ENCODE results near the gene RNASEH2C.

Gene RNASEH2C

DNA sequence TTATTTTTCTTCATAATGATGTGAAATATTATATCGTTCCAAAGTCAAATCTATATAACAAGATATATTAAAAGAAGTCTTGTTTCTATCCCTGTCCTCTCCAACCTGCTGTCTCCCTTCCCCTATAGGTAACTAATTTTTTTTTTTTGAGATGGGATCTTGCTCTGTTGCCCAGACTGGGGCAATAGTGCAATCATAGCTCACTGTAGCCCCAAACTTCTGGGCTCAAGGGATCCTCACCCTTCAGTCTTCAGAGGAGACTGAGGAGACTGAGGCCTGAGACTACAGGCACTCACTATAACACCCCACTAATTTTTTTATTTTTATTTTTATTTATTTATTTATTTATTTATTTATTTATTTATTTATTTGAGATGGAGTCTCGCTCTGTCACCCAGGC is 47.6 kb downstream of the RNASEH2C start:
- no peak for DNase-seq (ENCODE audit: extremely low read depth, insufficient read length)
- Histone ChIP-seq H3K4me3 (replicated peaks; ENCODE audit: low read depth, low read length) (no peak overlapping the region), H3K27me3 (replicated peaks; ENCODE audit: control insufficient read depth, insufficient read depth, low read length) (no peaks in the 10 kb centered on the region), H3K36me3 (ENCODE audit: control insufficient read depth, insufficient read depth, low read length) (no peaks in the 10 kb centered on the region)
- TF ChIP-seq, protein P1, sequence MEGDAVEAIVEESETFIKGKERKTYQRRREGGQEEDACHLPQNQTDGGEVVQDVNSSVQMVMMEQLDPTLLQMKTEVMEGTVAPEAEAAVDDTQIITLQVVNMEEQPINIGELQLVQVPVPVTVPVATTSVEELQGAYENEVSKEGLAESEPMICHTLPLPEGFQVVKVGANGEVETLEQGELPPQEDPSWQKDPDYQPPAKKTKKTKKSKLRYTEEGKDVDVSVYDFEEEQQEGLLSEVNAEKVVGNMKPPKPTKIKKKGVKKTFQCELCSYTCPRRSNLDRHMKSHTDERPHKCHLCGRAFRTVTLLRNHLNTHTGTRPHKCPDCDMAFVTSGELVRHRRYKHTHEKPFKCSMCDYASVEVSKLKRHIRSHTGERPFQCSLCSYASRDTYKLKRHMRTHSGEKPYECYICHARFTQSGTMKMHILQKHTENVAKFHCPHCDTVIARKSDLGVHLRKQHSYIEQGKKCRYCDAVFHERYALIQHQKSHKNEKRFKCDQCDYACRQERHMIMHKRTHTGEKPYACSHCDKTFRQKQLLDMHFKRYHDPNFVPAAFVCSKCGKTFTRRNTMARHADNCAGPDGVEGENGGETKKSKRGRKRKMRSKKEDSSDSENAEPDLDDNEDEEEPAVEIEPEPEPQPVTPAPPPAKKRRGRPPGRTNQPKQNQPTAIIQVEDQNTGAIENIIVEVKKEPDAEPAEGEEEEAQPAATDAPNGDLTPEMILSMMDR (IDR thresholded peaks at IDR 0.05; ENCODE audit: insufficient read depth, low read length, poor library complexity, severe bottlenecking) = no peak

DNA sequence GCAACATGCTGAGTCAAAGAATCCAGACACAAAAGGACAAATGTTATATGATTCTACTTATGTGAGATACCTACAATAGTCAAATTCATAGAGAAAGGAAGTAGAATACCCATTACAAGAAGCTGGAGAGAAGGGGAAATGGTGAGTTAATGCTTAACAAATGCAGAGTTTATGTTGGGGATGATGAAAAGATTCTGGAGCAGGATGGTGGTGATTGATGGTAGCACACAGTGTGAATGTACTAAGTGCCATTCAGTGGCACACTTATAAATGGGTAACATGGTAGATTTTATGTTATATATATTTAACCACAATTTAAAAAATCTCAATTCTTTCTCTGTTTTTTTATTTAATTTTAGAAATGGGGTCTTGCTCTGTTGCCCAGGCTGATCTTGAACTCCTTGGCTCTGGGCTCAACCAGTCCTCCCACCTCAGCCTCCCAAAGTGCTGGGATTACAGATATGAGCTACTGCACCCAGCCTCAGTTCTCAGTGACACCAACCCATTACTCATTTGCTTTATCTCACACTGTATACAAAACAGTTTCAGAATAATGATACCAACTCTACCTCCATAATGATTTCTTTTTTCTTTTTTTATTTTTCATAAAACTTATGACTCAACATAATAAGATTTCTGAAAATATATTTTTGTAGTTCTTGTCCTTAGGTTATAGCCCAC is 48.3 kb downstream of the RNASEH2C start:
- no peak overlapping the region for H3K4me3 ChIP-seq (replicated peaks; ENCODE audit: low read depth, low read length)
- H3K36me3 ChIP-seq (ENCODE audit: control insufficient read depth, insufficient read depth, low read length) = no peaks in the 10 kb centered on the region
- no peak for DNase-seq (ENCODE audit: extremely low read depth, insufficient read length)
- TF ChIP-seq, protein P1 (IDR thresholded peaks at IDR 0.05; ENCODE audit: insufficient read depth, low read length, poor library complexity, severe bottlenecking) = no peak
- no peaks in the 10 kb centered on the region for H3K27me3 ChIP-seq (replicated peaks; ENCODE audit: control insufficient read depth, insufficient read depth, low read length)

Data from GM06990 (cell line).